ENCODE data around the gene CD83.

CD83 gene

DNA sequence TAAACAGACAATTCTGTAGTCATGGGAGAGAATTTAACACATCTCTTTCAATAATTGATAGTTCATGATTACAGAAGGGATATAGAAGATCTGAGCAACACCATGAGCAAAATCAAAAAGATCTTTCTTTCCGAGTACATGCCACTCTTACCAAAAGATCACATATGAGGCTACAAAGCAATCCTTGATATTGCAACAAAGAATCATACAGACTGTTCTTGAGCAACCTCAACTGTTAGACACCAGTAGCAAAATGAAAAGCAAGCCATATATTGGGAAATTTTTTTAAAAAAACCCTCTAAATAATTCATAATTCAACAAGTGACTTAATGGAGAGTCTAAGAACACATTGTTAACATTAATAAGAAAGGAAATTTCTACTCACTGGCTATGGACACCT lies 3.6 kb upstream of the CD83 start:
- Histone ChIP-seq H3K36me3 (no peaks in the 10 kb centered on the region; a peak in 1 of 22 replicates), H3K4me2 (no peak overlapping the region), H3K9me3 (replicated peaks in 1 of 11) (no peaks in the 10 kb centered on the region), H3K4me3 (no peak overlapping the region), H3K27me3 (no peaks in the 10 kb centered on the region), H3K4me1 (peaks cover 17 to 26% (median 23%) of the 10 kb centered on the region in 10 experiments), H3K9ac (no peak overlapping the region), H3K27ac (no peak overlapping the region), H4K20me1 (no peaks in the 10 kb centered on the region)
- TF ChIP-seq Cebpa-rat (IDR thresholded peaks at IDR 0.05): no peak

DNA sequence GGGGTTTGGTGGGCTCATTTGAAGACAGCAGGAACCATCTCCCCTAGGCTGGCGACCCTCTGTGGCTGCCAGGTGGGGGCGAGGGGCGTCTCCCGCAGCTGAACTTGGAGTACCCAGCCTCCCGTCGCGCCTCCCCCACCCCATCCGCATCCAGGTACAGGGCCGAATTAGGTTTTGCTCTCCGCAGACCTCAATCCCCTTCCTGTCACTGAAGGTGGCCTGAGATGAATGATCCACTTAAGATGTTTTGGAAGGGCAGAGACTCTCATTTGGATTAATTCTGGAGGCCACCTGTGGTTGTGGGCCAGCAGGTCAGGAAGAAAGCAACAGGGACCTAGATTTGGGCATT lies 493 bp downstream of the CD83 start:
- Histone ChIP-seq H3K27me3 (no peaks in the 10 kb centered on the region), H3K9ac (peak overlapping the region; percentile 83 to 99 (median 89)), H3K36me3 (peaks cover 0 to 16% (median 7%) of the 10 kb centered on the region in 11 experiments; a peak in 9 of 22 replicates), H3K4me3 (peak overlapping the region; percentile 70 to 89 (median 82)), H4K20me1 (no peaks in the 10 kb centered on the region), H3K9me3 (replicated peaks in 1 of 11) (no peaks in the 10 kb centered on the region), H3K27ac (peak overlapping the region; percentile 80 to 98 (median 85)), H3K4me1 (peaks cover 39 to 57% (median 46%) of the 10 kb centered on the region in 10 experiments), H3K4me2 (peak overlapping the region; percentile 91 to 100 (median 97))
- no peak for TF ChIP-seq Cebpa-rat (IDR thresholded peaks at IDR 0.05)

GRCh38 chr6:14118446-14118845 lies 874 bp downstream of the CD83 start:
- H3K27me3 ChIP-seq: no peaks in the 10 kb centered on the region
- no peaks in the 10 kb centered on the region for H4K20me1 ChIP-seq
- H3K36me3 ChIP-seq: peaks cover 0 to 16% (median 10%) of the 10 kb centered on the region in 11 experiments; a peak in 9 of 22 replicates
- peak overlapping the region; percentile 80 to 98 (median 85) for H3K27ac ChIP-seq
- H3K4me2 ChIP-seq: peak overlapping the region; percentile 91 to 100 (median 97)
- H3K4me1 ChIP-seq: peaks cover 43 to 61% (median 50%) of the 10 kb centered on the region in 10 experiments
- TF ChIP-seq Cebpa-rat (IDR thresholded peaks at IDR 0.05): no peak
- no peaks in the 10 kb centered on the region for H3K9me3 ChIP-seq (replicated peaks in 1 of 11)
- peak overlapping the region; percentile 83 to 99 (median 89) for H3K9ac ChIP-seq
- peak overlapping the region; percentile 70 to 89 (median 82) for H3K4me3 ChIP-seq

DNA sequence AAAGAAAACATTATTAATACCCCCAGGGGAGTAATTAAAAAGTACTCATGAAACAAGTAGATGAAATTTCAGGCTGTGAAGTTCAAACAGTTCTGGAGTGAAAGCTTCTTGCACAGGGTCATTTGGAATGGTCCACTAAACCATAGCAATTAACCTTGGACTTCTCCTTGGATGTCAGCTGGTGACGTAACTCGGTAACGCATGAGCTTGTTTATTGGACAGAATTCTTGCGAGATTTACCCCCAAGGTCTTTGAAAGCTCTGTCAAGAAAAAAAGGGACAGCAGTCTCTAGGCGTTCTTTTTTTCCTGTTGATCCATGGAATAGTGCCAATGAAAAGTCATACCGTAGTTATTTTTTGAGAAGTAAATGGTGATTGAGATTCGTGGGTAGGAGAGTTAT lies 2.2 kb downstream of the CD83 start:
- Histone ChIP-seq H3K4me3 (peak overlapping the region in 3 of 10 experiments; percentile 73 to 87 (median 76); a peak in 6 of 20 replicates), H3K27ac (peak overlapping the region in 3 of 11 experiments; percentile 94 to 98 (median 95); a peak in 5 of 22 replicates), H3K4me1 (peaks cover 53 to 69% (median 61%) of the 10 kb centered on the region in 10 experiments), H4K20me1 (no peaks in the 10 kb centered on the region), H3K9me3 (replicated peaks in 1 of 11) (no peaks in the 10 kb centered on the region), H3K36me3 (peaks cover 0 to 27% (median 14%) of the 10 kb centered on the region in 11 experiments; a peak in 13 of 22 replicates), H3K27me3 (no peaks in the 10 kb centered on the region), H3K4me2 (peak overlapping the region in 10 of 11 experiments; percentile 16 to 99 (median 96); a peak in 15 of 22 replicates), H3K9ac (peak overlapping the region in 3 of 11 experiments; percentile 93 to 99 (median 98); a peak in 5 of 22 replicates)
- TF ChIP-seq Cebpa-rat (IDR thresholded peaks at IDR 0.05): no peak

GRCh38 chr6:14120546-14120945 lies 3.0 kb downstream of the CD83 start:
- H3K9me3 ChIP-seq (replicated peaks in 1 of 11): no peaks in the 10 kb centered on the region
- no peak for TF ChIP-seq Cebpa-rat (IDR thresholded peaks at IDR 0.05)
- H3K4me2 ChIP-seq: peak overlapping the region in 8 of 11 experiments; percentile 3 to 98 (median 84); a peak in 12 of 22 replicates
- peaks cover 53 to 76% (median 66%) of the 10 kb centered on the region in 10 experiments for H3K4me1 ChIP-seq
- peaks cover 0 to 34% (median 21%) of the 10 kb centered on the region in 11 experiments; a peak in 14 of 22 replicates for H3K36me3 ChIP-seq
- H3K9ac ChIP-seq: peak overlapping the region in 3 of 11 experiments; percentile 81 to 99 (median 98); a peak in 5 of 22 replicates
- H4K20me1 ChIP-seq: no peaks in the 10 kb centered on the region
- H3K4me3 ChIP-seq: peak overlapping the region in 3 of 10 experiments; percentile 73 to 87 (median 76); a peak in 5 of 20 replicates
- no peaks in the 10 kb centered on the region for H3K27me3 ChIP-seq
- H3K27ac ChIP-seq: peak overlapping the region in 9 of 11 experiments; percentile 54 to 98 (median 81); a peak in 13 of 22 replicates

GRCh38 chr6:14121936-14122344 lies 4.4 kb downstream of the CD83 start:
- H3K36me3 ChIP-seq: peaks cover 0 to 42% (median 23%) of the 10 kb centered on the region in 11 experiments; a peak in 14 of 22 replicates
- peaks cover 0 to 4% (median 0%) of the 10 kb centered on the region in 11 experiments; a peak in 1 of 22 replicates for H4K20me1 ChIP-seq
- H3K4me2 ChIP-seq: peak overlapping the region; percentile 60 to 95 (median 73)
- H3K9me3 ChIP-seq (replicated peaks in 1 of 11): no peaks in the 10 kb centered on the region
- peaks cover 53 to 81% (median 67%) of the 10 kb centered on the region in 10 experiments for H3K4me1 ChIP-seq
- peak in 7 of 11 experiments; percentile 23 to 72 (median 54); a peak in 9 of 22 replicates for TF ChIP-seq Cebpa-rat (IDR thresholded peaks at IDR 0.05)
- peak overlapping the region; percentile 65 to 98 (median 80) for H3K27ac ChIP-seq
- H3K4me3 ChIP-seq: peak overlapping the region in 3 of 10 experiments; percentile 0 to 27 (median 4); a peak in 2 of 20 replicates
- no peaks in the 10 kb centered on the region for H3K27me3 ChIP-seq
- peak overlapping the region in 10 of 11 experiments; percentile 17 to 99 (median 58); a peak in 18 of 22 replicates for H3K9ac ChIP-seq

DNA sequence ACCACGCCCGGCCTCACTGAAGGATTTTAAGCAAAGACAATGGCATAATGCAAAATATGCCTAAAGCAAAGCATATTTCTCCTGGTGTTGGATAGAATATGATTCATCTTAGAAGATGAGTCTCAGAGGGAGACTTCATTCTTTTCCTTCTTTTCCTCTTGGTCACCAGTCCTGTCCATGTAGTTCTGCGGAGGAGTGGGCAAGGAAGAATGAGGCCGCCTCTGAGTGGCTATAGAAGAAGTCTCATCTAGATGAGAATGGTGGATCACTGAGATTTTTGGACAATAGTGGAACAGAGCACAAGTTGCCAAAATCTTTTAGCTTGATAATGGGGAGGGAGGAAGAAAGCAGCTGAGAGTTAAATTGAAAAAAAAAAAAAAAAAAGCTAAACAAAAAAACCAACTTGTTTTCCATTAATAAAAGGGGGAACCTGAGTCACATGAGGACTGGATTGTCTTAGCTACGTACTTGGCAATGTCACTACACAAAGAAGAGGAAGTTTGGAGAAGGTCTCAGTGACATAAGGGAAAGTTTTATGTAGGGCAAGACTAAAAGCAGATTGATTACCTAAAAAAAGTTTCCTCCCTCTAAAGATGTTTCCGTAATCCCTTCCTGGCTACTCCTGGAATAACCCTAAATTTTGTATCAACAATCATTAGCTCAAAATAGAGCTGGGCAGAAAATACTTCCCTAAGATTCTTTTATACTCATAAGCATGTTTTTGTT lies 6.0 kb downstream of the CD83 start:
- TF ChIP-seq Cebpa-rat (IDR thresholded peaks at IDR 0.05): no peak
- Histone ChIP-seq H3K4me2 (peak overlapping the region; percentile 26 to 91 (median 73); a peak in 20 of 22 replicates), H3K27me3 (no peaks in the 10 kb centered on the region), H3K4me3 (peak overlapping the region in 1 of 10 experiments; percentile 27; a peak in 1 of 20 replicates), H3K27ac (peak overlapping the region; percentile 9 to 98 (median 80); a peak in 20 of 22 replicates), H4K20me1 (peaks cover 0 to 19% (median 0%) of the 10 kb centered on the region in 11 experiments; a peak in 6 of 22 replicates), H3K9ac (peak overlapping the region in 5 of 11 experiments; percentile 22 to 98 (median 81); a peak in 9 of 22 replicates), H3K4me1 (peaks cover 51 to 94% (median 64%) of the 10 kb centered on the region in 10 experiments), H3K9me3 (replicated peaks in 1 of 11) (no peaks in the 10 kb centered on the region), H3K36me3 (peaks cover 0 to 42% (median 23%) of the 10 kb centered on the region in 11 experiments; a peak in 14 of 22 replicates)

- no peak for TF ChIP-seq Cebpa-rat (IDR thresholded peaks at IDR 0.05)
- H3K9me3 ChIP-seq (replicated peaks in 1 of 11): no peaks in the 10 kb centered on the region
- no peak overlapping the region for H3K4me3 ChIP-seq
- H3K4me1 ChIP-seq: peaks cover 60 to 94% (median 65%) of the 10 kb centered on the region in 10 experiments
- no peaks in the 10 kb centered on the region for H3K27me3 ChIP-seq
- peak overlapping the region in 3 of 11 experiments; percentile 77 to 85 (median 84); a peak in 5 of 22 replicates for H3K4me2 ChIP-seq
- peak overlapping the region in 2 of 11 experiments; percentile 88 to 98; a peak in 1 of 22 replicates for H3K9ac ChIP-seq
- H3K27ac ChIP-seq: peak overlapping the region in 3 of 11 experiments; percentile 95 to 98 (median 98); a peak in 4 of 22 replicates
- H3K36me3 ChIP-seq: peaks cover 0 to 57% (median 22%) of the 10 kb centered on the region in 11 experiments; a peak in 14 of 22 replicates
- H4K20me1 ChIP-seq: peaks cover 0 to 37% (median 0%) of the 10 kb centered on the region in 11 experiments; a peak in 7 of 22 replicates
These were observed 7.8 kb downstream of the CD83 start for GRCh38 chr6:14125346-14125745.

Data from BLaER1 treated with 17β-estradiol and CSF1 and Interleukin-3, amounts not matched to agents 10 nM and 100 nM (cell line).